COLO829 (cell line): ENCODE measurements around the gene VPS41.

ENCODE experiments used
- DNase-seq: peaks from one replicate; pipeline ENCODE4 v3.0.0; 2012; ENCODE audit warnings: low spot score

VPS41 gene

DNA sequence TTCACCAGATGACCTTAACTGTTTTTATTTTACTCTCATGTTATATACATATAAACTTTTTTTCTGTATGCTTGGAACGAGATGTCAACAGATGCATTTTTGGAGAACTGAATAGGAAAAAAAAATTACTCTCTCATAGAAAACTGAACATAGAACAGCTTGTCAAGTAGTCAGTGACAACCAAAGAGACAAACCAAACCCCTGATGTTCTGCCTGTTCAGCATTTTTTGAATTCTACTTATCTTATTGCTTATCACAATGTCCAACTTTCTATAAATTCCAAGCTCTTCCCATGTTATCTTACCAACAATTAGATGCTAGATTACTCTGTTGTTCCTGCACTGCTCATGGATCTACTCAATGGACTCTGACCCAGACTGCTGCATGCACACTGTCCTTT is 95.2 kb downstream of the VPS41 start:
- DNase-seq: no peak

DNA sequence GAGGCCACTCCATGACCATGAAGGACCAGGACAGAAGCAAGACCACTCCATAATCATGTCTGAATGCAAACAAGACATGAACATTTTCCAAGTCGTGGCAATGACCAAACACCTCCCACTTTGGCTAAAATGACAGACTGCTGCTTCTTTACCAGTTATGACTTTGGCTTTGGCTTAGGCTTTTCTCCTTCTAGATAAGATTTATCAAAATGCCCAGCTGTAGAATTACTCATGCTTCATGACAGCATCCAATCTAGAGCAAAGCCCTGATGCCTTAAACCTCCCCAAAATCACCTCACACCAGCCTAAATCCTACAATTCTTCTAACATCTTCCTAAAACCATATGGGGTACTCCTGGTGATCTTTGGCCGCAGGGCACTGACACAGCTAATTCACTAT is 102.1 kb downstream of the VPS41 start:
- no peak for DNase-seq

DNA sequence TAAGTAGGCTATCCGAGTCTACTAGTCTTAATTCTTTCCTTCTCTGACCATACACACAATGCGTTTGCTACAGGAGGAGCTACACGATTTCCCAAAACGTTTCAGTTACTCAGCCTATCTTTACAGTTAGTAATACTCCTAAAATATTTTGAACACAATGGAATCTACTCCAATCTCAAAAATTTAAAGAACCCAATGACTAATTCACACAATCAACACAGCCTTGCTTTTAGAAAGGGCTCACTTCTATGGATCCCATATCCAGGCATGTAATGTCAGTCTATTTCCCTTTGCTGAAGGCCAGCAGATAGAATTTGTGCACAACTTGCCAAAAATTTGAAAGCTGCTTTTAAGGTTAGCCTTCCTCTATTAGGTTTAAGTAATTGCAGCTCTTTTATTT is 107.2 kb downstream of the VPS41 start:
- DNase-seq: no peak

DNA sequence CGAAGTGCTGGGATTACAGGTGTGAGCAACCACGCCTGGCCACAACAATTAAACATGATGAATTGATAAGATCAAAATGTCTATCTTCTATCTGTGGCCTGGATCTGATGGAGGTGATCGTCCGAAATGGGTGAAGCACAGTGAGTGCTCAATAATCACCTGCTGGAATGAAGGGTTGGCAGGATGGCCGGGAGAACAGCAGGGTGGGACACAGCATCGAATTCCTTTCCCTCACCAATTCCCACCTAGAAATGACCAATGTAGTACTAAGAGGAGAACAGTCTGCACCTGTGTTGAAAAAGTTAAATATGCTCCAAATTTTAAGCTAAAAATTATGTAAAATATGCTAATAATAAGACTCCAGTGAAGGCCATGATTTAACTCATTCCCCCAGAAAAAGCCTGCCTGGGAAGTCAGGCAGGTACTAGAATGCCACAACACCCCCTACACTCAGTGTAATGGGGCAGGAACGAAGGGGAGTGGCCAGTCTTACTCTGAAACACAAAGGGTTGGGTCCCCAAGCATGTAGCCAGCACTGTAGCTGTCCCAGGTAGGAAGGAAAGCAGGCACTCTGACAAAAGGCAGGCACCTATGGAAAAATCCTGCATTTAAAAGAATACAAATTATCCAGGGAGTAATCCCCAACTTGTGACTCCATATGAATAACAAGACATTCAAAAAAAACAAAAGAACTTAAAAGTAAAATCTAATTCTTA is 110.3 kb downstream of the VPS41 start:
- DNase-seq: no peak

DNA sequence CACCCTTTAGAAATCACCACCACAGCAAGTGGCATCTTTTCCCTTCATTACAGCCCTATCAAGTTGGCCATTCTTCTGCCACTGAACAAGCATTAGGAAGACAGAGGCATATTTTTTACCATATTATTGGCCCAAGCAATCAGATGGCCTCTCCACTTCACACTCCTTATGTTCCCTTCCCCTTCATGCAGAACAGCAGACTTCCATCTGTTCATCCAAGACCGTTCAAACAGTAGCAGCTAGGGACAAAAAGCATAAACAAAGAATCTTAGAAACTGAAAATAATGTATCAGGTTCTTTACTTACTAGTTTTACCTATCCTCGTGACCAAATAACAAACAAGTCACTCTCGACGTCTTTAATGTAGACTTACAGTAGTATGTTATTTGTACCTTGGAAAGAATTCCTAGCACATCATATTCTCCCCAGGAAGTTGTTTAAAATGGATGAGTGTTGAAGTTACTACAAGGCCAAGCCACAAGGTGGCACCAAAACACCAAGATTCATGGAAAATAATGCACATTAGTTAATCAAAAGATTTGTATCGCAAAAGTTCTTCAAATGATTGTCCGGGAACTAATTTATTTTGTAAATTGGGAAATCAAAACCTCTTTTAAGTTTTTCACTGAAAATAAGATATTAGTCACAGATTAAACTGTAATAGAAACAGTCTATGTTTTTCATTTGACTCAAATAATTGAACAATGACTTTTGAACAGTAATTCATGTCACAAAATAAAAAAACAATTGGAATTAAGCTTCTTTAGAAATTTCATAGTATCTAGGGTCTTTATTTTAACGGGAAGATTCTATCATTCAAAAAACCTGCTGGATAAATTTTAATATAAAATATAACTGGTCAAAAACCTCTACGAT is 112.1 kb downstream of the VPS41 start:
- DNase-seq: peak; percentile 48

DNA sequence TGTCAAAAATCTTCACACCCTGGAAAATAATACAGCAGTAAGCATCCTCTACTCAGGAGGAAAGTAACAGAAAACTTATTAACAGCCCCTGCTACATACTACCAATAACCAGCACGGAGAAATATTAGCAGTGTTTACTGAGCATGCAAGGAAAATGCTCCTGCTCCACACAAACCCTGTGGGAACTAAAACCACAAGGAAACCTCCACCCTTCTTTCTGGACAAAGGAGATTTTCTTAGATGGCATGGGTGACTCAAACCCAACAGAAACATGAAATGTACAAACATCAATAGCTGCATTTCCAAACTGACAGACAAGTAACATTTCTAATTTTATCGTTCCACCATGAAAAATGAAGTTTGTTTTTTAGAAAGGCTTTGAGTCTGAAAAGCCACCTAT is 113.4 kb downstream of the VPS41 start:
- peak; percentile 39 for DNase-seq

DNA sequence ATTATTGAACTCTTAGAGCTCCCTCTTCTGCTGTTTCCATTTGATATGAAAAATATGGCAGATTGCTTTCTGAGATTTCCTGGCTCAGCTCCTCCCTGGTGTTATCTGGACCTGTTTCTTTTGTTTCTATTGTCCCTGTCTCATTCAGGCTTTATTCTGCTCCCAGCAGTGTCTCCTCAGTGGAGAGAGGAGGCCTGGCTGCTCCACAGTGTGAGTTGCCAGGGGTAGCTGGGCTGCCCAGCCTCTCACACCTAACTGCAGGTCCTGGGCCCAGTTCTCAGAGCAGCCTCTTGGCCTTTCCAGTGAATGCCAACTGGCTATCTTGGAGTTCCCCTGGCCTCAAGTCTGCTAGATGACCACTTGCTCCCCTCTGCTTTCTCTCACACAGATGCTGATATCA is 127.0 kb downstream of the VPS41 start:
- DNase-seq: no peak

DNA sequence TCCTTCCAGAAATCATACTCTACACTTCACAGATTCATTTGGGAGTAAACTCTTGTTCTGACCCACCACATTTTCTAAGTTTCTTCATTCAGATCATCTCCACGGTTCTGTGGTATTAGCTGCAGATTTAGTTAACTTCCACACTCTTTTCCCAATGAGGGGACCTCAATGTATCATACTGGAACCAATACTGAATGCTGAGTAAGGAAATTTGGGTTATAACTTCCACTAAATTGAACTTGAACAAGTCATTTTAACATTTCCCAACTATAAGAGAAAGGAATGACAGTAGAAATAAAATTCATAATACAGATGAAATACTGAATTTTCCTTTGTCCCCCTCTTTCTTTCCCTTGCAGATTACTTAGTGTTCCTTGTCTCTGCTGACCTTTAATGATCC is 131.4 kb downstream of the VPS41 start:
- no peak for DNase-seq

DNA sequence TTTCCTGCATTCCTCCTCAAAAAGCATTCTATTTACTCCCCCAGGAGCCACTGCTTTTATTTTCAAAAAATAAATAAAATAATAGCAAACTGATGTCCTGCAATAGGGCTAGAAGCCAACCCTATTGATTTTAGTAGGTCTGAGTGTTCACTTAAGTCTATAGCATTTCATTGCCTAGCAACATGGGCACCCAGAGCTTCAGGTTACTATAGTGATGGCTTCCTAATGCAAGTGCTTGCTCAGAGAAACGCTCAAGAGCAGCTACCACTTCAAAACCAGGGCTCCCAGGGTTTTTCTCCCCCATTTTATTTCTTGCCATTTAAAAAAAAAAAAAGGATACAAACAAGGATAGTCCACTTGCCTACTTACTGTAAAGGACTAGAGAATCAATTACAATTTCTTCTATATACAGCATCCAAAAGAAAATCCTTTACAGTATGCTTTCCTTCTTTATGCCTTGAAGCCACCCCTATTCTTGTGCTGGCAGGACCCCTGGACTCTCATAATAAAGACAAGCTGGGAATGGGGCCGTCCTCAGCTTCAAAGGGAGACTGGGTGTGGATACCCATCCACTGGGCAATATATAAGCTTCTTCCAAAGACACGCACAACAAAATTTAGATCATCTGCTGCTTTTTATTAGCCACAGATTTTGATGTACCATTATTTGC is 133.3 kb downstream of the VPS41 start:
- no peak for DNase-seq

DNA sequence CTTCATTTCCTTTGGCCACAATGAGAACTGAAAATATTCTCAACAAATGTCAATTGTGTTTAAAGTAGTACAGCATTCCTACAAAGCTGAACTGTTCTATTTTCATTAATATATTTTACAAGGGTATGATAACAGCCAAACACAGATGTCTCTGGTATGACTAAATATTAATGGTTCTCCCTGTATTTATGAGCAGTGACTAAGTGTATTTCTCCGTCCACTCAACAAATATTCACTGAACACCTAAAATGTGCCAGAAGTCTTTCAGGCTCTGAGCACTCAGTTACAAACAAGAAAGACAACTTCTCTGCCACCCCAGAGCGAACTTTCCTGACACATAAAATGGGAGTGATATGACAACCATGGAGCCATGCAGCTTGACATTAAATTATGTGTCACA is 135.6 kb downstream of the VPS41 start:
- DNase-seq: no peak

DNA sequence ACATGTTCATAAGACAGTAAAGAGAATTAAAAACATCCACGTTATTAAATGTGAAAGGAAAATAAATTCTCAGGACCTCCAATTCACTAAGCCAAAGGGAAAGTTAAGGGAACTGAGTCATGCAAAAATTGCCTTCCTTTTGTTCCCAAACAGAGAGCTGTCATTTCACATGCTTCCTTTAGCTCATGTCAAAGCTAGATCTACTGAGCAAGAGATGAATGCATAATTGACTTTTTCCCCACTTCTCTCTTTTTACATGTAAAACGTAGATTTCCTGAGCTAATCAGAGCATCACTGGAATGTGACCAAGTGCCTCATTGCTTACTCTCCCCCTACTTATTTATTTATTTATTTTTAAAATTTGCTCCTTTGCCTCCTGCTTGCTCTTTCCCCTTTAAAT is 148.8 kb downstream of the VPS41 start:
- DNase-seq: no peak

DNA sequence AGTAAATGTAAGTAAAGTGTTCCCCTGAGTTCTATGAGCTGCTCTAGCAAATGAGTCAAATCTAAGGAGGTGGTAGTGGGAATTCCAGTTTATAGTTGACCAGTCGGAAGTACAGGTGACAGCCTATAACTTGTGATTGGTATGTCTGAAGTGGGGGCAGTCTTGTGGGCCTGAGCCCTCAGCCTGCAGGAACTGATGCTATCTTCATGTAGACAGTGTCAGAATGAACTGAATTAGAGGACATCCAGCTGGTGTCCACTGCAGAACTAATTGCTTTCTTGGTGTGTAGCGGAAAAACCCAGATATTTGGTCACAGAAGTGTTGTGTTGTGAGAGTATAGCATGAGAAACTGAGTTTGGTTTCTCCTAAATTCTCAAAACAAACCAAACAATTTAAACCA is 150.0 kb downstream of the VPS41 start:
- DNase-seq: no peak

DNA sequence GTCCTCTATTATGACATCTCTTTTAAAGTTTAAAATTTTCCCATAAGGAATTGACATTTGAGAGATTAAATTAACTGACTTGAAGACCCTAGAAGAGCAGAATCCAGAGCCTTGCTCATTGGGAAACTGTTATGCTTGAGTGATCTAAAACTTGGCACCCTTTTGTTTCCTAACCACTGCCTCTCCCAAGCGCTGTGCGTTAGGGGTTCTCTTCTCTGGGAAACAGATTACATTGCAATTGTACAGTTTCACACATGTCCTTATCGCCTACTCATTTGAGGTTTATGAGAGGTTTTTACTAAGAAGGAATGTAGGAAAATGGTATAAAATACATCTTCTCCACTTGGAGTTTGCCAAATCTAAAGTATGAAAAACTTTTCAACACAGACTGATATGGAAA is 151.1 kb downstream of the VPS41 start:
- DNase-seq: no peak

DNA sequence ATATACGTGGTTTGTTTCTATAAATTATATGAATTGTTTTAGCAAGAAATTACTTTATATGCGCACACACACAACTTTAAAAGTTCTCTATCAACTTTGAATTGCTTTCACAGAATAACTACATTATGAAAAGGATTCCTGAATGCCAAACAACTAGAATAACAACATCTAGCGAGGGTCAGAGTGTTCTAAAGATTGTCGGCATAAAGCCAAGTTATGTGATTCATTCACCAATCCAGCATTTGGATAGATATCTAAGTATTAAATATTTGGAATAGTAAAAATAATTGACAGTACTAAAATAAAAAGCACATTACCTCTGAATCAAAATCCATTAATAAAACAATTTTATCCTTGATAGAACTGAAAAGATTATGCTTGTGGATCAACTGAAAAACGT is 152.5 kb downstream of the VPS41 start:
- no peak for DNase-seq

DNA sequence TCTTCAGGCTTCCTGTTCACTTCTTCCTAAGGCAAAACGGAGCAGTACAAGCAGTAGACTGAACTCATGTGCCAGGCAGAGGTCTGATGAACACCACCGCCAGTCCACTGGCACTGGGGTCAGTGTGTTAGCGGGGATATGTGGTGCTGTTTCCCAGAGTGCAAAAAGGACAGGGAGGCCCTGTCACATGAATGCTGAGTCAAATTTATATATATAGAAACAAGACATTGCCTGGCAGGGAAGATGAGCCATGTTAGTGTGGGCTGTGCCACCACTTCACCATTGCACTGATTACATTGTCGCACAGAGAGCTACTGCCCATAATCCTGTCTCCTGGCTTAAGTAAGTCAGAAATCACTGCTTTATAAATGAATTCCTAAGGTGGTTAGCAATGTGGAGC is 155.6 kb downstream of the VPS41 start:
- DNase-seq: no peak

DNA sequence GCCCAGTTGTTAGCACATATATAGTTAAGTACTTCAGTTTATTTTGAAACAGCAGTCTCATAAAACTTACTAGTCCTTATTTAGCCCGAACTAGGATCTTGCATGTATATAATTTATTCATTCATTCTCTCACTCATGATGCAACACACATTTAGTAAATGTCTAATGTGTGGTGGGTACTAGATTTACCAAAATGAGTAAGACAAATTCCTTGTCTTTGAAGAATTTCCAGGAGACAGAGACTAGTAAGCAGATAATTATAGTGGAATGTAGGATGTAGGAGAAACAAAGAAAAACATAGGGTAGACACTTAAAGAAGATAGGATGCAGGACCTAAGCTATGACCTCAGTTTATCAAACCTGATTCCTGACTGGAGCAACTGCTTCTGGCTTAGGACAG is 157.6 kb downstream of the VPS41 start:
- no peak for DNase-seq

DNA sequence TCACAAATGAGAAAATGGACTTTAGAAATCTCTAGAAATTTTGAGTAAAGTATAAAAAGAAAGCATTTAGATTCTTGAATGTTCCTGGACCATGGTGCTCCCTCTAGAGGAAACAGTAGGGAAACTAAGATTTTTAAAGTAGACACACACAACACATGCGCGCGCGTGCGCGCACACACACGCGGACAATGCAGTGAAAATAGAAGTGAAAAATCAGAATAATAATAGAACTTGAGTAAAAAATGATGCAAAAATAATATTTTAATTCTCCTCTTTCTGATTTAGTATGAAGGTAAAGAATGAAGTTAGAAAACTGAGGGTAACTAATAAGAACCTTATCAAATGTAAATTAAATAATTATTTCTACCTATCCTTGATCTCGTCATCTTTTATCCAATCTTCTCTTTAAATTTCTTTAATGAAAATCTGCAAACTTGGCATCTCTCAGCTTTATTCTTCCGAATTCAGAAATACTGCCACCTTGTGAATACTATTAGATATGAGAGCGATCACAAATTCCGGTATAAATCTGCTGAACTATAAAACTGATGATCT is 160.9 kb downstream of the VPS41 start:
- DNase-seq: no peak

DNA sequence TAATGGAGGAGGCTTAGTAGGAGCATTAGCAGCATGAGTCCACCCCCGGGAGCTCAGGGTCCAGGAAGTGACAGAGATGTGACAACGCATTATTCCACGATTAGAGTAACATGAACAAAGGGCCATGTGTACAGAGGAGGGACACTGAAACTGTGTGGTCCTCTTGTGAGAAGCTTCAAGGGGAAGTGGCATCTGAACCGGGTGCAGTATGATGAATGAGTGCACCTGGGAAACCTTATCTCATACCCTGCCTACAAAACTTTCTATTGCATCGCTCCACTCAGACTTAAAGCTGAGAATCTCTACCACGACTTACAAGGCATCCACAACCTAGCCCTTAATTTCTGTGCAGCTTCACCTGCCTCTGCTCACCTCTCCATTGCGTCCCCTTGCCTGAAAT is 162.6 kb downstream of the VPS41 start:
- no peak for DNase-seq

DNA sequence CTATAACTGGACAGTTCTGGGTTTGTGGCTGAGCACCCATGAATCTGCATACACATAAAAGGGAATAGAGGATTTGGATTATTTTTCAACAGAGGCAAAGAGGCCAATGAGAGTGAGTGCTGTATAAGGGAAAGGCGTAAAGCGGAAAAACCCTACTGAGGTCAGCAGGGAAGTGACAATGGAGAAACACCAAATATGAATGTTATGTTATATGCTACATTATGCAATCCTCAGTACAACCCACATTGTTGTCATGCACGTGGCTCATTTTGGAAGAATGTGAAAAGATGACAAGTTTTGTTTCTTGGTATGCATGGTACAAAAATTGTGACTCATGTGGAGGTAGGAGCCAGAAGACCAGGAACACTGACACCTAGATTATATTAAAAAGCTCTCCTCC is 164.2 kb downstream of the VPS41 start:
- no peak for DNase-seq

DNA sequence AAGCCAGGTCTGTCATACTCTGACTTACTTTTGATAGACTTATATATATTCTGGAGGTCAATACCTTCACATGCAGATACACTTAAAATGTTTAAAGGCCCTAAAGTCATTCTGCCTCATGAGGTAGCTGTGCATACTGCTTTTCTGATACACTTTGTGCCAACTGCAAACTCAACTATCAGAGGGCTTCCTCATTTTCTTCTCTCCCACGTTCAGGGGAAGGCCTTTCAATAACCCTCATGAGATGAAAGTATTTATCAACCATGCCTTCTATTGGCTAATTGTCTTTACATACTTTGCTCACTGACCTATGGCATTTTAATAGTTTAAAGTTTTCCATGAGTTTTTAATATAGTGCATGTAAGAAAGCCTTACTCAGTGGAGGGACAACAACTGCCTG is 165.1 kb downstream of the VPS41 start:
- no peak for DNase-seq

DNA sequence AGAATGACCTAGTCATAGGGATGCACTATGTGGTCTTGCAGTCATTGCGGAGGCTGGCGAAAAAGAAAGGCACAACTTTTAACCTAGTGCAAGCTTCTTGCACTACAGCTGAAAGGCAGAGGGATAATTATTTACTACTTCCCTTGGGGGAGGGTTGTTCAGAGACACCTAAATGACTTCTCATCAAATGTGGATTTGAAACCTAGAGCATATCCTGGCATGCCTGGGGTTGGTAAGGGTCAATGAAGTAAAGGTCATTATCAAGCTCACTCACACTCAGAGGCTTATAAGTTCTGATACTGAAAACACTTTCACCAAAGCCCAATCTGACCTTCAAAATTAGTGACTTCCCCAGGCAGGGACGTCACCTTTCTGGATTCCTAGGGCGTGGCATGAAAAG is 168.9 kb downstream of the VPS41 start:
- DNase-seq: no peak

DNA sequence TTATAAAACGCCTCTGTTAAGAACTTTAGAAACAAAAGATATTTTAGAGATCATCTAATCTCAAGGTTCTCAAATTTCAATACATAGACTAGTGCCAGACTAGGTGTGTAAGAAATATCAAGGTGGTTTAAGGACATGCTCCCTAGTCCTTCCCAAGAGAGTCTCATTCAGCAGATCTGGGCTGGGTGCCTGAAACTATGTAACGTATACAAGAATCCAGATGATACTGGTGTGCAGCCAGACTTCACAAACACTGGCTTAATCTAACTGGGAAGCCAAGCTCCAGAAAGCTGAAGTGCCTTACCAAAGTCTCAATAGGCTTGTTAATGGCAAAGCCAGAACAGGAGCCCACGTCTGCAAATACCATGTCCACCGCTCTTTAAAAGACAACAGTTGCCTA is 172.9 kb downstream of the VPS41 start:
- no peak for DNase-seq

DNA sequence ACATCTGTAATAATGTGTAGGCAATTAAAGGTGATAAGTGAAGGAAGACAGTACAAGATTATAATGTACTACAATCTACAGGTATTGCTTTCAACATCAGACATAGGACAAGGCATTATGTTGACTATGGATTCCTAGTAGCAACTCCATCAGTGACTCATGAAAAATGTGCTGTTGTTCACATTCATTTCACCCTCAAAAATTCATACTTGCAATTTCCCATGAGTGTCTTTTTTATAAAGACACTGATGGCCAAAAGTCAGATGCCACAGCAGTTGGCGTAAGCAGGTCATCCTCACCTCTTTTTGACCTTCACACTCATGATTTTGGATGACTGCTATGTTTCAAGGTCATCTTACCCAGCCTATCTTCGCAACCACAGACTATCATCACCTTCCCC is 177.8 kb downstream of the VPS41 start:
- no peak for DNase-seq
